ENCODE results near the gene LAMB1. TPM values are rescaled to one million over a fixed set of nuclear protein-coding genes. Genes with fewer than 3 reads are reported as not detected.
"Not testable (repeated sequence)": the region's sequence is repeated elsewhere in the genome, so short reads cannot be mapped to it uniquely, and the experiment has no call there.

Gene LAMB1
- total RNA-seq, 4 donors from 2014 or later: 43.9 to 84.8 (median 65.2) TPM

- WGBS, 2 donors: 66 to 76% methylated on average over 5 of the region's 5 CpGs
- intact Hi-C loops (cut with DNase I; ENCODE audit: low total_unique reads): no loop called here
Measured at GRCh38 chr7:107931740-107932515, 71.0 kb downstream of the LAMB1 start.

GRCh38 chr7:107926481-107926880 lies 76.5 kb downstream of the LAMB1 start:
- 92 to 93% methylated on average over 1 of the region's 1 CpG for WGBS, 2 donors
- TF ChIP-seq POLR2A (IDR thresholded peaks at IDR 0.05) (no peak), CTCF (IDR thresholded peaks at IDR 0.05) (no peak)
- intact Hi-C loops (cut with DNase I; ENCODE audit: low total_unique reads): no loop called here
- H3K4me3 ChIP-seq (ENCODE audit: low read depth, poor library complexity, severe bottlenecking): no peak overlapping the region
- DNase-seq (ENCODE audit: low spot score in 2 of 2): no peak

More at GRCh38 chr7:107931740-107932515, 71.0 kb downstream of the LAMB1 start:
- no peak for TF ChIP-seq CTCF (IDR thresholded peaks at IDR 0.05)
- TF ChIP-seq POLR2A (IDR thresholded peaks at IDR 0.05): no peak
- no peak for DNase-seq (ENCODE audit: low spot score in 2 of 2)
- no peak overlapping the region for H3K4me3 ChIP-seq (ENCODE audit: low read depth, poor library complexity, severe bottlenecking)

GRCh38 chr7:107924841-107925504 lies 78.0 kb downstream of the LAMB1 start:
- no peak for DNase-seq (ENCODE audit: low spot score in 2 of 2)
- intact Hi-C loops (cut with DNase I; ENCODE audit: low total_unique reads): no loop called here
- TF ChIP-seq POLR2A (IDR thresholded peaks at IDR 0.05) (no peak), CTCF (IDR thresholded peaks at IDR 0.05) (no peak)
- WGBS, 2 donors: 54 to 65% methylated on average over 5 of the region's 5 CpGs
- no peak overlapping the region for H3K4me3 ChIP-seq (ENCODE audit: low read depth, poor library complexity, severe bottlenecking)

- 68 to 83% methylated on average over 1 of the region's 1 CpG for WGBS, 2 donors
- TF ChIP-seq POLR2A (IDR thresholded peaks at IDR 0.05): no peak
- TF ChIP-seq CTCF (IDR thresholded peaks at IDR 0.05): no peak
- DNase-seq (ENCODE audit: low spot score in 2 of 2): no peak
- intact Hi-C loops (cut with DNase I; ENCODE audit: low total_unique reads): no loop called here
- no peak overlapping the region for H3K4me3 ChIP-seq (ENCODE audit: low read depth, poor library complexity, severe bottlenecking)
Measured at GRCh38 chr7:107922886-107923285, 80.1 kb downstream of the LAMB1 start.

- intact Hi-C loops (cut with DNase I; ENCODE audit: low total_unique reads); DNase-seq (ENCODE audit: low spot score in 2 of 2); H3K4me3 ChIP-seq (ENCODE audit: low read depth, poor library complexity, severe bottlenecking): not testable (repeated sequence)
- 46 to 67% methylated on average over 2 of the region's 2 CpGs for WGBS, 2 donors
Measured at GRCh38 chr7:107921826-107922225, 81.1 kb downstream of the LAMB1 start.

- intact Hi-C loops (cut with DNase I; ENCODE audit: low total_unique reads): no loop called here
- DNase-seq (ENCODE audit: low spot score in 2 of 2): no peak
- TF ChIP-seq CTCF (IDR thresholded peaks at IDR 0.05) (no peak), POLR2A (IDR thresholded peaks at IDR 0.05) (no peak)
- 12 to 19% methylated on average over 1 of the region's 1 CpG for WGBS, 2 donors
- H3K4me3 ChIP-seq (ENCODE audit: low read depth, poor library complexity, severe bottlenecking): no peak overlapping the region
Measured at GRCh38 chr7:107920048-107920772, 82.8 kb downstream of the LAMB1 start.

Measured in lower leg skin (tissue), 4 donors.